HG02610 (cell line): ENCODE results near the gene LCT.

Experiments
- ATAC-seq: cut with Tn5 transposase; IDR thresholded peaks from one replicate; pipeline ENCODE4 v1.9.1; 2021; ENCODE audit warnings: mild to moderate bottlenecking, moderate library complexity; ENCODE audit not compliant: unreplicated experiment

LCT gene

DNA sequence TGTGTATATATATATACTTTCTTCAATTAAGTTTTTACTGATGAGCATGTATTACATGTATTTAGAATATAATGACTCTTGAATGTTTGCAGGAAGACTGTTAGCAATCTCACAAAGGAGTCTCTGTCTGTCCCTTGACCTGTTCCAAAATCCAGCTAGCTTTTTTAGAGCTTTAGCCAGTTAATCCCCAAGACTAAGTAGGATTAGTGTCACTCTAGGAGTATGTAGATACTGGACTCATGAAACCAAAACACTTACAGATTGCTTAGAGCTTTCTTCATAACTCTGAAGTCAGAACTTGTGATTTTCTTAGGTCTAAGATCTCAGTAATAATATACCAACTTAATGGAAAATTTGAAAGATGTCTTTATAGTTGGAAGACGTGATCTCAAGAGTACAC, 93.1 kb downstream of the LCT start:
- ATAC-seq: no peak

DNA sequence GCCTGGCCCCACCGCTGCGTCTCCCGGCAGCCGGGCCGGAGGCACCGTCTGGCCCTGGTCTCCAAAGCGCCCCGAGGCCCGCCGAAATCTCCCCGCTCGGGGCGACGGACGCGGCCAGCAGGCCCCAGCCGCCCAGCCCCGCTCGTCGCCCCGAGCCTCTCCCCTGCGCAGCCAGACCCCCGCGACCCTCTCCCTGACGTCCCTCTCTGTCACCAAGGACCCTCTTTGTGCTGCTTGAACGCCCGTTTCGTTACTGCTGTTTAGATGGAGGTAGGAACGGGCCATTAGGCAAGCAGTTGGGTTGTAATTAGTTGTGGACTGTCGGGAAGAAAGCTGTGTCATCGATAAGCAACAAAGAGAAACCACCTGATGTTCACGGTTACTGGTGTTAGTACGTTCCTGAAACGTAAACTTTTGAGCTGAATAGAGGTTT, 94.6 kb downstream of the LCT start:
- ATAC-seq: peak; percentile 17

DNA sequence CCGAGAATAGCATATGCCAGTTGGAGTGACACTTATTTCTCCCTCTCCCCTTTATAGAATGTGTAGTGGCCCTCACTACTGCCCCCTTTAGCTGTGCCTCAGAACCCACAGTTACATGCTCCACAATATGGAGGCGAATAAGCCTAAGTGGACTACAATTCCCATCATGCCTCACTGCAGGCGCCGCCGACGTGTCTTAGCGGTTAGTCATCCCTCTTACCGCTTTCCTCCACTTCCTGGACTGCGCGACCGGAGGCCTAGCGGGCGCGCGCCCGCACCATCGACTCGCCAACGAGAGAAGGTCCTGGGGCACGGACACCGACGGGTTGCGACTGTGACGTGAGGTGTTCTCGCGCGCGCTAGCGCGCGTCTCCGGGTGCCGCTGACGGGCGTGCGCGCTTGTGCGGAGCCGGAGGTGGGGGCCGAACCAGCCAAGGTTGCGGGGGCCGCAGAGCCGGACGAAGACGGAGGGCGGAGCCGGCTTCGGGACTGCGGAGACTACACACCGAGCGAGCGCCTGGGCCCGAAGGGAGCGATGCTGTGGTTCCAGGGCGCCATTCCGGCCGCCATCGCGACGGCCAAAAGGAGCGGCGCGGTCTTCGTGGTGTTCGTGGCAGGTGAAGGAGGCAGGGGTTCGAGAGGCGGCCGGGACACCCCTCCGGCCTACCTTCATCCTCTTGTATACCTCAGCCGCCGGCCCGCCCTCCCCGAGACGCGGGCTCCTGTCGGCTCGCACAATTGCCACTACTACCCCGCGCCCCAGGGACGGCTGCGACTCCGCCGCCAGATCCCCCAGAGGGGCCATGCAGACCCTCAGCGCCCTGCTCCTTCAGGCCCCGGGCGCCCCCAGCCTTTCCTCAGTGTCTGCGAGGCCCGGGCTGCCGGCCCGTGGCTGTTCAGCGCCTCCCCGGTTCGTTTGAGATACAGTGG, 95.3 kb downstream of the LCT start, which contains the start of gene UBXN4:
Gene UBXN4, plus strand, starts transcription at position 461 of the 930 bp plus-strand sequence. Its CDS starts 75 bp downstream, at position 536.
- ATAC-seq: peak; percentile 94

DNA sequence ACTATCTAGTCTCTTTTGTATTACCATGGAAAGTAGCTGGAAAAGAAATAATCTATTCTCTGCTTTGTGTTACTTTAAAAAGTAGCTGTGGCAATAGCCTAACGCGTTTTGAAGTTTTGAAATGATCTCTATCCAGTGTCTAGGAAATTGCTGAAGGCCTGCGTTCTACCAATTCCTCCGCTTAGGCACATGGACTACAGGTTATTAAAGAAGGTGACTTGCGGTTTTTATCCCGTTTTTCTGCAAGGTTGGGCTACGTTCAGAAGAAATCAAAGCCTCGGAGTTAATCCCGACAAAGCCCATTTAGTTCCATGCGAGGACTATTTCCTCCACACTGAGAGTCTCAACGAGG, 96.0 kb downstream of the LCT start:
- ATAC-seq: no peak

DNA sequence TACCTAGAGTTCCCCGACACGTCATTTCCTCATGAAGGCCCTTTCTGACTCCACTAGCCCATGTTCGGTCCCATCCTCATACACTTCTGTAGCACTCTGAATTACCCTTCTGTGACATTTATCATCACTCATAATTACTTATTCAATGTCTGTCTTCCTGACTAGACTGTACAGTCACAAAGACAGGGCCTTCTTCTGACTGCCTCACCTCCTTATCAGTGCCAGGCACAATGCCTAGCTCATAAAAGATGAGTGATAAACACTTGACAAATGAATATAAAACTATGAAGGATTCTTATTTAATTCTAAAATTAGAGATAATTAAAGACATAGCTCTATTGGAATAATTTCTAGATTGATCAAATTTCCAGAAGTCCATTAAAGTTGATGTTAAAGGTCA, 96.8 kb downstream of the LCT start:
- ATAC-seq: no peak
